SH-SY5Y (cell line): ENCODE results near the gene PARVB.

Experiments
- GATA2 ChIP-seq: IDR thresholded peaks from 2 replicates; pipeline ENCODE4 v1.6.1; 2011; ENCODE audit warnings: mild to moderate bottlenecking, low read depth, low read length
- GATA3 ChIP-seq: IDR thresholded peaks from 2 replicates; pipeline ENCODE4 v1.6.1; 2011; ENCODE audit warnings: low read depth, mild to moderate bottlenecking, low read length, moderate library complexity

PARVB gene

GRCh38 chr22:43994006-43994405, 30.1 kb upstream of the PARVB start:
- TF ChIP-seq GATA3, result no peak
- TF ChIP-seq GATA2, result no peak

- TF ChIP-seq GATA3 (no peak), GATA2 (no peak)
Observed at GRCh38 chr22:43994416-43994815, 29.7 kb upstream of the PARVB start.

- TF ChIP-seq GATA2, result no peak
- no peak for TF ChIP-seq GATA3
Observed at GRCh38 chr22:43995057-43995685, 28.9 kb upstream of the PARVB start.

- TF ChIP-seq GATA3 (no peak), GATA2 (no peak)
Observed at GRCh38 chr22:43995798-43996169, 28.3 kb upstream of the PARVB start.

- TF ChIP-seq GATA3 (no peak), GATA2 (no peak)
Observed at GRCh38 chr22:43996170-43996980, 27.7 kb upstream of the PARVB start.

GRCh38 chr22:43996981-43997265, 27.2 kb upstream of the PARVB start:
- no peak for TF ChIP-seq GATA3
- no peak for TF ChIP-seq GATA2

GRCh38 chr22:43998679-43999264, 25.3 kb upstream of the PARVB start:
- no peak for TF ChIP-seq GATA2
- no peak for TF ChIP-seq GATA3

- TF ChIP-seq GATA3 (no peak), GATA2 (no peak)
Observed at GRCh38 chr22:43999378-43999777, 24.7 kb upstream of the PARVB start.

- TF ChIP-seq GATA2 (no peak), GATA3 (no peak)
Observed at GRCh38 chr22:44000123-44000522, 24.0 kb upstream of the PARVB start.

GRCh38 chr22:44001521-44001920, 22.6 kb upstream of the PARVB start:
- TF ChIP-seq GATA3, result no peak
- no peak for TF ChIP-seq GATA2

- TF ChIP-seq GATA3, result no peak
- no peak for TF ChIP-seq GATA2
Observed at GRCh38 chr22:44002324-44002723, 21.8 kb upstream of the PARVB start.

GRCh38 chr22:44002997-44003396, 21.1 kb upstream of the PARVB start:
- TF ChIP-seq GATA3 (no peak), GATA2 (no peak)

- TF ChIP-seq GATA2 (no peak), GATA3 (no peak)
Observed at GRCh38 chr22:44003405-44004103, 20.5 kb upstream of the PARVB start.

- TF ChIP-seq GATA2 (no peak), GATA3 (no peak)
Observed at GRCh38 chr22:44004104-44004460, 20.0 kb upstream of the PARVB start.
